ENCODE measurements around the gene HMGN2. TPM values are rescaled to one million over a fixed set of nuclear protein-coding genes. Genes with fewer than 3 reads are reported as not detected.

HMGN2 gene
- total and polyA plus RNA-seq, 3 donors from 2014 or later = 244 to 392 (median 285) TPM

- Histone ChIP-seq H3K27ac (no peak overlapping the region), H3K27me3 (no peaks in the 10 kb centered on the region), H3K4me3 (no peak overlapping the region), H3K4me1 (no peaks in the 10 kb centered on the region), H3K9me3 (no peaks in the 10 kb centered on the region), H3K36me3 (ENCODE audit: low read depth, missing control alignments) (no peaks in the 10 kb centered on the region)
- no peak for TF ChIP-seq CTCF (IDR thresholded peaks at IDR 0.05)
- no peak for TF ChIP-seq POLR2A (IDR thresholded peaks at IDR 0.05)
- DNase-seq = no peak
- intact Hi-C loops (cut with DNase I; ENCODE audit: low total_unique reads) = no loop called here
- 89 to 91% methylated on average over 2 of the region's 2 CpGs for WGBS, 2 donors
Observed at GRCh38 chr1:26482921-26483320, 10.7 kb downstream of the HMGN2 start.

- TF ChIP-seq POLR2A (IDR thresholded peaks at IDR 0.05) (no peak), CTCF (IDR thresholded peaks at IDR 0.05) (no peak)
- H3K27me3 ChIP-seq = no peaks in the 10 kb centered on the region
- H3K27ac ChIP-seq = no peak overlapping the region
- no peak for DNase-seq
- no peaks in the 10 kb centered on the region for H3K9me3 ChIP-seq
- 43 to 57% methylated on average over 2 of the region's 2 CpGs for WGBS, 2 donors
- H3K4me3 ChIP-seq = no peak overlapping the region
- no peaks in the 10 kb centered on the region for H3K36me3 ChIP-seq (ENCODE audit: low read depth, missing control alignments)
- intact Hi-C loops (cut with DNase I; ENCODE audit: low total_unique reads) = no loop called here
- no peaks in the 10 kb centered on the region for H3K4me1 ChIP-seq
Observed at GRCh38 chr1:26483980-26484379, 11.7 kb downstream of the HMGN2 start.

GRCh38 chr1:26490155-26490554 is 17.9 kb downstream of the HMGN2 start:
- intact Hi-C loops (cut with DNase I; ENCODE audit: low total_unique reads) = no loop called here
- Histone ChIP-seq H3K4me1 (no peaks in the 10 kb centered on the region), H3K27ac (no peak overlapping the region), H3K9me3 (no peaks in the 10 kb centered on the region), H3K4me3 (no peak overlapping the region), H3K27me3 (no peaks in the 10 kb centered on the region), H3K36me3 (ENCODE audit: low read depth, missing control alignments) (no peaks in the 10 kb centered on the region)
- WGBS, 2 donors = 64 to 87% methylated on average over 3 to 4 of the region's 4 CpGs
- TF ChIP-seq CTCF (IDR thresholded peaks at IDR 0.05) (no peak), POLR2A (IDR thresholded peaks at IDR 0.05) (no peak)
- DNase-seq = no peak

GRCh38 chr1:26493267-26493666 is 21.0 kb downstream of the HMGN2 start:
- no peak for TF ChIP-seq CTCF (IDR thresholded peaks at IDR 0.05)
- no peak for TF ChIP-seq POLR2A (IDR thresholded peaks at IDR 0.05)
- Histone ChIP-seq H3K27ac (no peak overlapping the region), H3K4me1 (no peaks in the 10 kb centered on the region), H3K27me3 (no peaks in the 10 kb centered on the region), H3K9me3 (no peaks in the 10 kb centered on the region), H3K36me3 (ENCODE audit: low read depth, missing control alignments) (no peaks in the 10 kb centered on the region), H3K4me3 (no peak overlapping the region)
- no peak for DNase-seq
- intact Hi-C loops (cut with DNase I; ENCODE audit: low total_unique reads) = no loop called here
- WGBS, 2 donors = 56 to 65% methylated on average over 3 of the region's 3 CpGs

DNA sequence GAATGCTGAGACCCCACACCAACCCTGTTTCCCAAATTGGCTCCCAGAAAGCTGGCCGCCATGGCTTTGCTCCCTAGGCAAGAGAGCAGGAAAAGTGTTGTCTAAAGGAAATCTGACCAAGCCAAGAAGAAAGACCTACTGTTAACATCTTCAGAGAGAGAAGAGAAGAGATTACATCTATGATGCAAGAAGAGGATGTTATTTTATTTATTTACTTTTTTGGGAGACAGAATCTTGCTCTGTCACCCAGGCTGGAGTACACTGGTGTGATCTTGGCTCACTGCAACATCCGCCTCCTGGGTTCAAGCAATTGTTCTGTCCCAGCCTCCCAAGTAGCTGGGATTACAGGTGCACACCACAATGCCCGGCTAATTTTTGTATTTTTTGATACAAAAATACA is 21.7 kb downstream of the HMGN2 start:
- Histone ChIP-seq H3K27me3 (no peaks in the 10 kb centered on the region), H3K9me3 (no peaks in the 10 kb centered on the region), H3K4me3 (no peak overlapping the region), H3K4me1 (no peaks in the 10 kb centered on the region), H3K27ac (no peak overlapping the region), H3K36me3 (ENCODE audit: low read depth, missing control alignments) (no peaks in the 10 kb centered on the region)
- 83 to 89% methylated on average over 3 of the region's 3 CpGs for WGBS, 2 donors
- no peak for TF ChIP-seq POLR2A (IDR thresholded peaks at IDR 0.05)
- no peak for TF ChIP-seq CTCF (IDR thresholded peaks at IDR 0.05)
- intact Hi-C loops (cut with DNase I; ENCODE audit: low total_unique reads) = no loop called here
- DNase-seq = no peak

Data from testis (tissue), 3 donors.